LNCAP (cell line): Measurements from ENCODE around the gene TSPAN4.
A peak's percentile ranks its signal among the peaks of the same experiment; 100 is the strongest.

Experiments used
- TF ChIP-seq, protein P1 (sequence below): fragments of 450-650 bp; IDR thresholded peaks from 2 replicates; pipeline ENCODE4 v1.5.1; 2017; ENCODE audit warnings: mild to moderate bottlenecking

TSPAN4 gene

DNA sequence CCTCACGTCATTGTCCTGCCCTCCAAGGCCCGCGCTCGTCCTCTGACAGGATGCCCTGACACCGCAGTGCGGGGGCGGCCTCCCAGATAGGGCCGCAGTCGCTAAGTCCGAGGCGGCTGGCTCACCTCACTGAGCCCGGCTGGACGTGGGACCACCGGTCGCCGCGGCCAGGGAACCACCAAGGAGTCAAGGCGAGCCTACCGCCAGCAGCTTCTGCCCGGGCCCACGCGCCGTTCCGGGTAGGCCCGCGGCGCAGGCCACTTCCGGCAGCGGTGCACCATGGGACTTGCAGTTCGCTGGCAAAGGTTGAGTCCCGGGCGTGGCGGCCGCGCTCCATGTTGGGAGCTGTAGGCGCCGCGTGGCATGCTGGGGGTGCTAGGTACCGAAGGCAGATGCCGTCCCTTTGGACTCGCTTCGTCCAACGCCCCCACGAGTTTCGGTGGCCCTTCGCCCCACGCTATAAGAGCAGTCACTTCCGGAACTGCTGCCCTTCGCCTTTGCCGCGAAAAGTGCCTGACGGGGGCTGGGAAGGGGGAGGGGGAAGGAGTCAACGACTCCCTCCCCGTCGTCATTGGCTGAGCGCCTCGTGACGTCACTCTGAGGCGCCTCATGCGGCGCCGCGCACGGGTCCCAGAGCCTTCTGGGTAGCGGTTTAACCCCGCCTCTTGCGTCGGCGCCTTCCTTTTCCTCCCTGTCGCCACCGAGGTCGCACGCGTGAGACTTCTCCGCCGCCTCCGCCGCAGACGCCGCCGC lies 33.2 kb upstream of the TSPAN4 start, which contains the start of gene RPLP2:
TSS of gene RPLP2 (plus strand) at position 681 of the 753 bp plus-strand sequence. CDS start 268 bp downstream, outside the sequence.
- TF ChIP-seq, protein P1, sequence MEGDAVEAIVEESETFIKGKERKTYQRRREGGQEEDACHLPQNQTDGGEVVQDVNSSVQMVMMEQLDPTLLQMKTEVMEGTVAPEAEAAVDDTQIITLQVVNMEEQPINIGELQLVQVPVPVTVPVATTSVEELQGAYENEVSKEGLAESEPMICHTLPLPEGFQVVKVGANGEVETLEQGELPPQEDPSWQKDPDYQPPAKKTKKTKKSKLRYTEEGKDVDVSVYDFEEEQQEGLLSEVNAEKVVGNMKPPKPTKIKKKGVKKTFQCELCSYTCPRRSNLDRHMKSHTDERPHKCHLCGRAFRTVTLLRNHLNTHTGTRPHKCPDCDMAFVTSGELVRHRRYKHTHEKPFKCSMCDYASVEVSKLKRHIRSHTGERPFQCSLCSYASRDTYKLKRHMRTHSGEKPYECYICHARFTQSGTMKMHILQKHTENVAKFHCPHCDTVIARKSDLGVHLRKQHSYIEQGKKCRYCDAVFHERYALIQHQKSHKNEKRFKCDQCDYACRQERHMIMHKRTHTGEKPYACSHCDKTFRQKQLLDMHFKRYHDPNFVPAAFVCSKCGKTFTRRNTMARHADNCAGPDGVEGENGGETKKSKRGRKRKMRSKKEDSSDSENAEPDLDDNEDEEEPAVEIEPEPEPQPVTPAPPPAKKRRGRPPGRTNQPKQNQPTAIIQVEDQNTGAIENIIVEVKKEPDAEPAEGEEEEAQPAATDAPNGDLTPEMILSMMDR, result no peak

DNA sequence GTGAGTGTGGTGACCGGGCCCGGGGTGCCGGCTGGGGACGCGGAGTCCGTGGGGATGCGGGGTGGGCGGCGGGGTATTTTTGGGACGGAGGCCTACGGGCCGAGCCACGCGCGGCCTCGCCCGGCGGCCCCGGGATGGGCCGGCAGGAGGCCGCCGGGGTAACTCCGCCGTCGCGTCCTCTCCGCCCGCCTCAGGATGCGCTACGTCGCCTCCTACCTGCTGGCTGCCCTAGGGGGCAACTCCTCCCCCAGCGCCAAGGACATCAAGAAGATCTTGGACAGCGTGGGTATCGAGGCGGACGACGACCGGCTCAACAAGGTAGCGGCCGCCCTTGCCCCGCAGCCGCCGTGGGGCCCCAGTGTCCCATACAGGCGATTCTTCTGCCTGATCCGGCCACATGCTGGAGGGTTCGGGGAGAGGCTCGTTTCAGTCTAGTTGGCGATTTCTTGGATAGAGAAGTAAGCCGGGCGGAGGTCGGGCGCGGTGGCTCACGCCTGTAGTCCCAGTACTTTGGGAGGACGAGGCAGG lies 32.5 kb upstream of the TSPAN4 start:
- TF ChIP-seq, protein P1, result no peak

DNA sequence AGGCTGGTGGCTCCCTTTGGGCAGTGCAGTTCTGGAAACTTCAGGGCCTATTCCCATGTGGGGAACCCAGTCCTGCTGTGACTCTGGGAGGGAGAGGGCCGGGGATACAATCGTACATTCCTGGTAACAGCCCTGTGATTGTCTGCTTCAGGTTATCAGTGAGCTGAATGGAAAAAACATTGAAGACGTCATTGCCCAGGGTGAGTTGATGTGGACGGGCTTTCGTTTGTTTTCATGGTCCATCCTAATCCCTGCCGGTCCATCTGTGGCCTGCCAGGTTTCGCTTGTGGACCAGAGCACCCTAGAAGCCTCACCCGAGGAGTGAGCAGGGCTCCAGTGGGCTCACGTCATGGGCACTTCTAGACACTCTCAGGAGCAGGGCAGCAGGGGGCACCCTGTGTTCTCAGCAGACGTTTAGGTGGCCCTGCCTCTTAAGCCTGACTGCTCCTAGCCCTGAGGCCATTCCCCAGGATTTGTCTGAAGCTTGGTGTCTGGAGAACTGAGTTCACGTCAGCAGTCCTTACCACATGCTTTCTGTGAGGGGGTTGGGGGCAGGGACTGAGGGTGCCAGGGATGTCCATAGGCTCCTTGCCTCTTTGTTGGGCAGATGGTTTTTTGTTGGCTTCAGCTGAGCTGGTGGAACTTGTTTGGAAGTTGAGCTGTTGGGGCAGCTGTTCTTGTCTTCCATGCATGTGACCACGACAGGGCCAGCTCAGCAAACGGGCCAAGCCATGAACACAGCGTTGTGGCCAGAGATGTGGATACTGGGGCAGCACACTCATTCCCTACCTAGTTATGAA lies 31.0 kb upstream of the TSPAN4 start:
- TF ChIP-seq, protein P1, result peak; percentile 14; the same call in 1 of the 2 replicates

DNA sequence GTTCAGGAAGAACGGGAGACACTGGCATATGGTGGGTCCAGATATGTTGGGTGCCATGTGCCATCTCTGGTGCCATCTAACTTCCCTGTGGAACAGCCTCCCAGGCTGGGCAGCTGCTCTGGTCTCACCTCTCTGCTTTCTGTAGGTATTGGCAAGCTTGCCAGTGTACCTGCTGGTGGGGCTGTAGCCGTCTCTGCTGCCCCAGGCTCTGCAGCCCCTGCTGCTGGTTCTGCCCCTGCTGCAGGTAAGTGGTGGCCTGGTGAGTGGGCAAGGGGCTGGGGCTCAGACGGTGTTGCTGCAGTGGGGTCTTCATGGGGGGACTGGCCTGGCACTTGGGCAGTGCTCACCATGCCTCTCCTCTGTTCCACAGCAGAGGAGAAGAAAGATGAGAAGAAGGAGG lies 30.3 kb upstream of the TSPAN4 start:
- TF ChIP-seq, protein P1, result no peak

DNA sequence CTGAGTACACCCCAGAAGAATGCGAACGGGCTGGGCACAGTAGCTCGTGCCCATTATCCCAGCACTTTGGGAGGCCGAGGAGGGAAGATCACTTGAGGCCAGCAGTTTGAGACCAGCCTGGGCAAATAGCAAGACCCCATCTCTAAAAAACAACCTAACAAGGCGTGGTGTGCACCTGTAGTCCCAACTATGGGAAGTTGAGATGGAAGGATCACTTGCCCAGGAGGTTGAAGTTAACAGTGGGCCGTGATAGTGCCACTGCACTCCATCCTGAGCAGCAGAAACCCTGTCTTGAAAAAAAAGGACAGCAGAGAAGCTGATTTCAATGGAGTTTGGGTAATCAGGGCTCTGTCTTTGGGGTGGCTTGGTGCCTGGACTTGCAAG lies 29.6 kb upstream of the TSPAN4 start:
- TF ChIP-seq, protein P1, result no peak

DNA sequence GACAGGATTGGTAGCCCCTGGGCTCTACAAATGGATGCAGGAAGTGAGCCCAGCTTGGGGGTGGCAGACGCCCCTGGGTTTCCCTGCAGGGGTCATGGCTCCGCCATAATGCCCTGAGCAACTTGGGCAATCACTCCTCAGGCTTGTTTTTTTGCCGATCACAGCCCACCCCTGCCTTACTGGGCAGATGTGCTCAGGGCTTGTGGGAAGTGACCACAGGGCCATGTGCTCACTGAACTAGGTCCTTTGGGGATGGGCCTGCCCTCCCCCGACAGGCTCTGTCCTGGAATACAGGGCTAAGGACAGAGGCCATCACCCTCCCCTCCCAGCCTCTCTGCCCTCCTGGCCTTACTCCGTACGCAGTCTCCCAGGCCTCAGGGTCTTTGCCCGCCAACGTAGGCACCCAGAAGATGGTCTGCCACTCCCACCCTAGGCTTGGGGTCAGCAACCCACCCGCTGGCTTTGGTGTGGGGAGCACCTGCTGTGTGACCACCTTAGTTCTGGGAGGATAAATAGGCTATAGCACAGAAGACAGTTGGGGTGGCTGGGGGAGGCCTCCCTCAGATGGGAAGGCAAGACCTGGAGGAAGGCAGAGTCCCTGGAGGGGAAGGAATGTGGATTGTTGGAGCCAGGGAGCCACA lies 29.1 kb upstream of the TSPAN4 start:
- TF ChIP-seq, protein P1, result no peak

DNA sequence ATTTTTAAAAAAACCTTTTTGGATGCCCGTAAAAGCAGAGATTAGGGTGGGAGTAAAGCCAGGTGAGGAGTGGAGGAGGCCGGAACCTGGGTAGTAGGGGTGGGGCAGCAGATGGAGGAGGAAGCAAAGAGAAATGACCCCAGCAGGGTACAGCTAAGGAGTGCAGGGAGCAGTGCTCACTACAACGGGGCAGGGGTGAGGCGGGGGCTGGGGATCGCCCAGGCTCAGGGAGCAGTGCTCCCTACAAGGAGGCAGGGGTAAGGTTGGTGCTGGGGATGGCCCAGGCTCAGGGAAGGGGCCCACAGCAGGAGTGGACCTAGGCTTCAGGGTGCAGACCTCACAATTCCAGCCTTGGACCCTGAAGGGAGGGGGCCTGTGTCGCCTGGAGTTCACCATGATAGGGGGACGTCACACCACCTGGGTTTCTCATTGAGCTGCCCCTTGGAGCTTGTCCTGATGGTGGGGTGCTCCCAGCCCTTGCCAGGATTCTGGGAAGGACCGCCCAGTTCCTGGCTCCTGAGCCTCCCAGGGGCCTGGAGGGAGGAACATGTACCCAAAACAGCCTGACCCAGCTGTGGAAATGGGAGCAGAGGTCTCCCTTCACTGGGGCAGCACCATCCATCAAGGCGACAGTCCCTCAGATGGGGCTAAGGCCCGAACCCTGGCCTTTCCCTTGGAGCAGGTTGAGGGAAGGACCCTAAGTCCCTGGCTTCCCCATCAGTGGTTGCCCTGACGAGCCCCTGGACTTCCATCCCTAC lies 26.8 kb upstream of the TSPAN4 start:
- TF ChIP-seq, protein P1, result no peak
